ENCODE measurements around the gene MED13L. TPM values are rescaled to one million over a fixed set of nuclear protein-coding genes. Genes with fewer than 3 reads are reported as not detected.

Gene MED13L
- polyA plus RNA-seq, 1 donor (not counting 4 experiments of a cell fraction or from before 2014, with no cell fraction given), result 31.7 TPM

- TF ChIP-seq EZH2 (IDR thresholded peaks at IDR 0.05; ENCODE audit: low read length), result no peak
- TF ChIP-seq, protein P1, sequence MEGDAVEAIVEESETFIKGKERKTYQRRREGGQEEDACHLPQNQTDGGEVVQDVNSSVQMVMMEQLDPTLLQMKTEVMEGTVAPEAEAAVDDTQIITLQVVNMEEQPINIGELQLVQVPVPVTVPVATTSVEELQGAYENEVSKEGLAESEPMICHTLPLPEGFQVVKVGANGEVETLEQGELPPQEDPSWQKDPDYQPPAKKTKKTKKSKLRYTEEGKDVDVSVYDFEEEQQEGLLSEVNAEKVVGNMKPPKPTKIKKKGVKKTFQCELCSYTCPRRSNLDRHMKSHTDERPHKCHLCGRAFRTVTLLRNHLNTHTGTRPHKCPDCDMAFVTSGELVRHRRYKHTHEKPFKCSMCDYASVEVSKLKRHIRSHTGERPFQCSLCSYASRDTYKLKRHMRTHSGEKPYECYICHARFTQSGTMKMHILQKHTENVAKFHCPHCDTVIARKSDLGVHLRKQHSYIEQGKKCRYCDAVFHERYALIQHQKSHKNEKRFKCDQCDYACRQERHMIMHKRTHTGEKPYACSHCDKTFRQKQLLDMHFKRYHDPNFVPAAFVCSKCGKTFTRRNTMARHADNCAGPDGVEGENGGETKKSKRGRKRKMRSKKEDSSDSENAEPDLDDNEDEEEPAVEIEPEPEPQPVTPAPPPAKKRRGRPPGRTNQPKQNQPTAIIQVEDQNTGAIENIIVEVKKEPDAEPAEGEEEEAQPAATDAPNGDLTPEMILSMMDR (optimal IDR thresholded peaks at IDR 0.05 in 1 of 3, IDR thresholded peaks at IDR 0.05 in 1 of 3, conservative IDR thresholded peaks at IDR 0.05 in 1 of 3; ENCODE audit: extremely low read depth in 1 of 3, insufficient read depth in 2 of 3, low read length in 3 of 3), result no peak
- no peaks in the 10 kb centered on the region for H3K9me1 ChIP-seq (ENCODE audit: control insufficient read depth, extremely low read depth, insufficient read depth, low read length)
- no peak overlapping the region for H3K4me3 ChIP-seq (ENCODE audit: control insufficient read depth in 2 of 3, extremely low read depth in 1 of 3, insufficient read depth in 2 of 3, low read depth in 1 of 3, low read length in 3 of 3)
- H3K9ac ChIP-seq (ENCODE audit: control insufficient read depth, extremely low read depth, insufficient read depth, low read length), result no peak overlapping the region
- no peak for DNase-seq (ENCODE audit: low read depth, low spot score)
- no peaks in the 10 kb centered on the region for H3K36me3 ChIP-seq (ENCODE audit: control insufficient read depth in 2 of 2, extremely low read depth in 1 of 2, insufficient read depth in 2 of 2, low read length in 2 of 2)
- no peaks in the 10 kb centered on the region for H3K79me2 ChIP-seq (ENCODE audit: control insufficient read depth, insufficient read depth, low read length)
- no peaks in the 10 kb centered on the region for H3K4me1 ChIP-seq (ENCODE audit: control insufficient read depth, extremely low read depth, insufficient read depth, low read length)
- FAIRE-seq, result no peak
- H3K9me3 ChIP-seq (ENCODE audit: control insufficient read depth, low read depth, low read length), result no peaks in the 10 kb centered on the region
- H4K20me1 ChIP-seq (ENCODE audit: control insufficient read depth, extremely low read depth, insufficient read depth, low read length), result no peaks in the 10 kb centered on the region
- dilution Hi-C loops (cut with MboI; ENCODE audit: extremely low pct_ligation_motif_present, low sequenced_read_pairs), result no loop called here
- H3K27me3 ChIP-seq (ENCODE audit: control insufficient read depth, extremely low read depth, insufficient read depth, low read length), result peaks cover 3% of the 10 kb centered on the region
- no peak overlapping the region for H3K27ac ChIP-seq (ENCODE audit: control insufficient read depth, insufficient read depth, low read length)
- H3K4me2 ChIP-seq (ENCODE audit: control insufficient read depth, extremely low read depth, insufficient read depth, low read depth, low read length), result no peak overlapping the region
- H2AFZ ChIP-seq (ENCODE audit: control insufficient read depth, low read length), result no peak overlapping the region
Observed at GRCh38 chr12:116302166-116303058, 24.9 kb upstream of the MED13L start.

GRCh38 chr12:116301621-116302020, 24.1 kb upstream of the MED13L start:
- dilution Hi-C loops (cut with MboI; ENCODE audit: extremely low pct_ligation_motif_present, low sequenced_read_pairs), result no loop called here
- no peak overlapping the region for H3K4me3 ChIP-seq (ENCODE audit: control insufficient read depth in 2 of 3, extremely low read depth in 1 of 3, insufficient read depth in 2 of 3, low read depth in 1 of 3, low read length in 3 of 3)
- no peak overlapping the region for H2AFZ ChIP-seq (ENCODE audit: control insufficient read depth, low read length)
- H3K27ac ChIP-seq (ENCODE audit: control insufficient read depth, insufficient read depth, low read length), result no peak overlapping the region
- TF ChIP-seq, protein P1 (optimal IDR thresholded peaks at IDR 0.05 in 1 of 3, IDR thresholded peaks at IDR 0.05 in 1 of 3, conservative IDR thresholded peaks at IDR 0.05 in 1 of 3; ENCODE audit: extremely low read depth in 1 of 3, insufficient read depth in 2 of 3, low read length in 3 of 3), result no peak
- no peak for TF ChIP-seq EZH2 (IDR thresholded peaks at IDR 0.05; ENCODE audit: low read length)
- no peak overlapping the region for H3K9ac ChIP-seq (ENCODE audit: control insufficient read depth, extremely low read depth, insufficient read depth, low read length)
- H3K4me2 ChIP-seq (ENCODE audit: control insufficient read depth, extremely low read depth, insufficient read depth, low read depth, low read length), result no peak overlapping the region
- DNase-seq (ENCODE audit: low read depth, low spot score) (no peak), FAIRE-seq (no peak)
- H4K20me1 ChIP-seq (ENCODE audit: control insufficient read depth, extremely low read depth, insufficient read depth, low read length), result no peaks in the 10 kb centered on the region
- no peaks in the 10 kb centered on the region for H3K4me1 ChIP-seq (ENCODE audit: control insufficient read depth, extremely low read depth, insufficient read depth, low read length)
- no peaks in the 10 kb centered on the region for H3K36me3 ChIP-seq (ENCODE audit: control insufficient read depth in 2 of 2, extremely low read depth in 1 of 2, insufficient read depth in 2 of 2, low read length in 2 of 2)
- H3K79me2 ChIP-seq (ENCODE audit: control insufficient read depth, insufficient read depth, low read length), result no peaks in the 10 kb centered on the region
- no peaks in the 10 kb centered on the region for H3K9me1 ChIP-seq (ENCODE audit: control insufficient read depth, extremely low read depth, insufficient read depth, low read length)
- H3K27me3 ChIP-seq (ENCODE audit: control insufficient read depth, extremely low read depth, insufficient read depth, low read length), result peaks cover 3% of the 10 kb centered on the region
- H3K9me3 ChIP-seq (ENCODE audit: control insufficient read depth, low read depth, low read length), result no peaks in the 10 kb centered on the region

All from keratinocyte (primary cell).